Bone marrow (tissue), 2 donors: Measurements from ENCODE around the gene BMPER.

Experiments used
- DNase-seq, 2 donors: peaks; one replicate each; lab custom pipeline; 2025; lab: John Stamatoyannopoulos, UW

BMPER gene

DNA sequence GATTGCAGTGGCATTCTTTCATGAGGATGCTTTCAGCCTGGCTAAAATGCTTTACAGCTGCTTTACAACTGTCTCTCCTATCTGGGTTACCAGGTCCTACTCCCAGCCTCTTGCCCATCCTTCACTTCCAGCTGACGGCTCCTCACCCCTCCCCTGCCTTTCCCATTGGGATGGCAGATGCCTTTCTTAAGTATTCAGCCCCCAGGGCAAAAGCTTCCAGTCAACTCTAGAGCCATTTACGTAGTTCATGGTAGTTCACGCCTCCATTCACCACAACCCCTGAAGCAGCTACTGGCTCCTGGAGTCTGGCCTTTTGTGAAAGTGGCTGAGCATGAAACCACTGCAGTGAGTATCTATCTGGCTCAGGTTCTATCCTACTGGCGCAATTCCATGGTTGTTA is 17.2 kb upstream of the BMPER start:
- no peak for DNase-seq

GRCh38 chr7:33892945-33893344 is 12.4 kb upstream of the BMPER start:
- no peak for DNase-seq

GRCh38 chr7:33893377-33893776 is 12.0 kb upstream of the BMPER start:
- DNase-seq, result no peak

DNA sequence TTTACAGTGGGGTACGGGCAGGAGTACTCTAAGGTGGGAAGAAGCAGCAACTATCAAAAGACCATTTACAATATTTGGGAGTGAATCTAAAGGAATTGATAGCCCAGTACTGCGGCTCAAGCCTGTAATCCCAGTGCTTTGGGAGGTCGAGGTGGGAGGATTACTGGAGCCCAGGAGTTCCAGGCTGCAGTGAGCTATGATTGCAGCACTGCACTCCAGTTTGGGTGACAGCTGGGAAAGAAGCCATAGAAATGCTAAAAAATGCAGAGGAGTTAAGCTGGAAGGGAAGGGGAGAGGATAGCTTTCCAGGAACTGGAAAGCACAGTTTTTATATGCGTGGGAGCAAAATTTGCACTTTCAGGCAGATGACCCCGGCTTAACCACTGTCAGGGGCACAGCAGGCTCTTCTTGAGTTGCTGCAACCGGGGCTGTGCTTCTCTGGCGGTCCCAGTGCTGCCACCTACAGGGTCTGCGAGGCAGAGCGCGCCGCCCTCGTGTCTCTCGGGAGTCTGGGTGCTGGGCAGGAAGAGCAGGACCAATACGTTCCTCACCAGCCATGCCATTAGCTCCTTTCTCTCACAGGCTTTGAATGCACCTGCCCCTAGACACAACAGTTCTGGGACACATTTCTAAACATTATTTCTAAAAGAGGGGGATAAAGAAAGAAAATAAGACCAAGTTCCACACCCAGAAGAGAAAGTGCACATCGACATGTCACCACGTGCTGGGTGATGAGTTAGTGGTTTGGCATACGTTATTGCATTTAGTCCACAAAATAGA is 10.1 kb upstream of the BMPER start:
- DNase-seq, result peak in 1 of 2 donors; percentile 13

DNA sequence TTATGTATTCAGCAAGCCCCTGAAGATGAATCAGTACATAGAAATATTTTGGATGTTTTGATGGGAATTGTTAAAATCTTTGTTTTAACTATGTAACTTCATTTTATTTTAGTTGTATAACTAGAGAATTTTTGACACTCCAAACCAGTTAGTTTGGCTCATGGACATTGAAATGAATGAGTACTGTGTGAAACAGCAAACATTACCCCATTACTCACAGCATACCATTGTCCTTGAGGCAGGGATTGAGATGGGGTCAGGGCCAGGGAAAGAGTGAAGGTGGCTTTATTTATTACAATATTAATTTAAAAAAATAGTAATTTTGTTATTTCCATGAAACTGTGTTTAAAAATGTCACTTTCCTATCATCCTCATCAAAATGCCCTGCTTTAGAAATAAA is 4.8 kb upstream of the BMPER start:
- DNase-seq, result no peak

DNA sequence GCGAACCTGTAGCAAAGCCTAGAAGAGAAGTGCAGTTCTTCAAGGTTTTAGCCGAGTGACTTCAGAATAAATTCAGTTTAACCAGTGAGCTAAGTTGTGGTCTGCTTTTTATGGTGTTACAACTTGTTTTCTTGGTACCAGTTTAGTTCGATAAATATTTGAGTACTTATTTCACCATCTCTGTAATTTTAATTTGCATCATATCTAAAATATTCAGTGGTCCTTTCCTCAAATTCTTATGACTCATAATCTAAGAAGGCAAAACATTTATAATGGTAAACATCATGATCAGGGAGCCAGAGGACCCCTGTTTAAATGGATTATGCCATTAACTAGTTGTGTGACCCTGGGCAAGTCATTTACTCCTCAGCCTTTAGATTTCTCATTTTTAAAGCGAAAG is 4.1 kb upstream of the BMPER start:
- no peak for DNase-seq

- DNase-seq, result no peak
Measured at GRCh38 chr7:33901847-33902246, 3.5 kb upstream of the BMPER start.

GRCh38 chr7:33902746-33903145 is 2.6 kb upstream of the BMPER start:
- no peak for DNase-seq

DNA sequence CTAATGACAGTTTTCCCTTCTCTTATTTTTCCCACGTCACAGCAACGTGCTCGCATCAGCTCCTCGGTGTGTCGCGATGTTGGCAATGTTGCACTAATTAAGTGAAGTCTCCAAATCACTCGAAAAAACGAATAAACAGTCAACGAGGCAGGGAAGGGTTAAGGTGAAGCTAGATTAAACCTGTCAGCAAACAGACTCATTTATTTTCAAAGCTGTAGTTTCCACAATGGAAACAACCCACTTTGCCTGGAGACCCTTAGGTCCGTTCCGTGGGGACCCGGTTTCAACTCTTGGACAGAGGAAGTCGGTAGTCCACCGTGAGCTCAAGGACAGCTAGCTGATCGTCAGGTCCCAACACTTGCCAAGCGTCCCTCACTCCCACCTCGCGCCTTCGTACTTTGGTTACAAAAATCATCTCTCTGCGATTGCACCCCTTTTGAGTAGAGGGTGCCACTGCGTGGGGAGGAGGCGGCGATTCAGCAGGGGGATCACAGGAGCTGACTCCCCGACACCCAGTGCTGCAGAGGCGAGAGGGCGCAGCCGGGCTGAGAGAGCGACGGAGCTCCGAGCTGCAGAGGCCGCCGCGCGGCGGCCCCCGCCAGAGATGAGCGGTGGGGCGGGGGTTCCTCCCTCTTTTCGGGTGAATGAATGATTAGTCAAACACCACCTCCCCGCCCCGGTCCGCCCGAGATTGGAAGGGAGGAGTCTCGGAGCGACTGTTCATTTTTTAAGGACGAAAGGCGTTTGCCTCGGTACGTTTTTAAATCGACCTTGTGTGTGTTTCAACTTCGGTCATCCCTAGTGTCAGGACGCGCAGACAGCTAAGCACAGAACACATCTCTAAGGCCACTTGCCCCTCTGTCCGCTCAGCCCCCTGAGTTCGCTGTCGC is 1.3 kb upstream of the BMPER start:
- no peak for DNase-seq

DNA sequence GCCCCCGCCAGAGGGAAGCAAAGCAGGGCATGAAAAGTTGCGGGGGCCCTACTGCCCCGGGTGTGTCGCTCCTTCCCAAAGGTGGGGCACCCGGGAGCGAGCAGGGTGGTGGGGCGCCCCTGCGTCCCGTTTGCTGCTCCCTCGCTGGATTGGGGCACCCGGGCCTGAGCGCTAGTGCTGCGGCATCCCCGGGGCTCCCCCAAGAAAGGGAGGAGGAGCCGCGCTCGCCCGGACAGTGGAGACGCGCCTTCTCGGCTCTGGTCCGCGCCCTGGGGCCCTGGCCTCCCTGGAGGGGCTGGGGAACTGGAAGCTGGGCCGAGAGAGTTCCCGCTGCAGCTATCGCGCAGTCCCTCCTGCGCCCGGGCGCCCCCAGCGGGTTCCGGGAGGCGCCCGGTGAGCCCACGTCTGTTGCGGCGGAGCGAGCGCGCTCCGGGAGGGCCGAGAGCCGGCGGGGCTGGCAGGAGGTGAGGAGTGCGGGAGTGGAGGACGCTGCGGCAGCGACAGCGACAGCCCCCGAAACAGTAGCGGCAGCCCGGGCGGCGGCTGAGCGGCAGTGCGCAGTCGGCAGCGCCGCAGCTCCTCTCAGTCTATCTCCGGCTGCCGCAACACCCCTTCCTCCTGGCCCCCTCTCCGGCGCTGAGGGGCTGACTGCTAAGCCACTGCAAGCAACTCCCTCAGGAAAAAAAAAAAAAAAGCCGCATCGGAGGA is 504 bp upstream of the BMPER start:
- no peak for DNase-seq

DNA sequence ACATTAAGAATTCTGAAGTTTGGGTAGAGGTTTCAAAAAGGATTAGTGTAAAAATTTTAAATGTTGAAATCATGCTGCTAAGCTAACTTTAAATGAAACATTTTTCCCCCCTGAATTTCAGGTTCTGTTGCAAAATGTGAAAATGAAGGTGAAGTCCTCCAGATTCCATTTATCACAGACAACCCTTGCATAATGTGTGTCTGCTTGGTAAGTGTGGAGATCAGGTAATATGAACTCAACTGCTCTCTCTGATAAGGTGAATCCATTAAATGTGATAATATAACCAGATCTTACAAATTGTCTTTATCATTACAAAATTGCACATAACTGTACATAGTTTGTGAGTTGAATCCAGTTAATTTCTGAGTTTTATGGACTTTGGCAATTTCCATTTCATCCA is 1.4 kb downstream of the BMPER start:
- DNase-seq, result no peak

DNA sequence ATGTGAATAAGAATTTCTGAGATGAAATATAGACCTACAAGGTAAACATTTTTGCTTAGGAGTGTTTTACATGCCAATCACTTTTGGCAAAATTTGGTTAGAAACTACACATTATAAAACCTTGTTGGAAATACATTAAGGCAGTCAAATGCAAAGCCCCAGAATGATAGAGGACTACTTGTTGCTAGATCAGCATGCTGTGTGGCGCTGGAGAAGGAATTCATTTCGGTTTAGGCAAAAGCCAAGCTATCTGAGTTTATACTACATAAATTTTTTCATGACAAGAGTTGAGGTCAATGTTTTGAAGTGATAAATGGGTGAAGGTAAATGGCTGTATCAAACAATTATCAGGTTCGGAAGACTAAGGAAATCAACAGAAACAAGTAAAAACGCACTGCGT is 2.3 kb downstream of the BMPER start:
- no peak for DNase-seq

GRCh38 chr7:33909318-33909717 is 4.0 kb downstream of the BMPER start:
- no peak for DNase-seq

DNA sequence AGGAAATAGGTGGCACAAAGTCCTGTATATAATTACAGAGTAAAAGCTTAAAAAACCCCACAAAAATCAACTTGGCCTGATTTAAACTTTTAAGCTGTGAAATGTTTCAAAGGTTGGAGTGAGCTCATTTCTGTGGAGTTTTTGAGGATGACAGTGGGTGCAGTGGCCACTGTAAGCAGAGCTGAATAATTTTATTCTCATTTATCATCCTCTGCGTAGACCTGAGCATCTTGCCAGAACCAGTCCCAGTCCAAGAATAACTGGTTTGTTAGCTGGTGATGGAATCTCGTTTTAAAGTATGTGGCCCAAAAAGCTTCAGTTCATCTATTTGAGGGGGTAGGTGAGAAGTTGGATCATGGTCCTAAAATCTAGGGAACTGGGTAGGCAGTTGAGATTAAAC is 4.4 kb downstream of the BMPER start:
- DNase-seq, result no peak

DNA sequence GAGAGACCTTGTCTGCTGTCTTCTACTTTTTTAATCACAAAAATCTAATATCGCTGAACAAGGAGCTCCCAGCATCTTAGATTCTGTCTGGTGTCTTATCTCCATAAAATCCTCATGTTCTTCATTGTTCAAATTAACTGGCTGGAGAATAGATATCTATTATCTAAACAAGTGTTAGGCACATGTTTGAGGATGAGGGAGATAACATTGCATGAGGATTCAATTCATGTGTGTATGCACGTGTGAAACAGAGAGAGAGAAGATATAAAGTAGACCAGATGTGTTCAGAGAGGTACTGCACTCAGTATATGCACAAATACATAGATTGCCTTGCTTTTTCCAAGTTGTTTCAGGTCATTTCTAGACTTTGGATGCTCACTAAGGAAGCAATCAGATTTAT is 5.4 kb downstream of the BMPER start:
- no peak for DNase-seq

DNA sequence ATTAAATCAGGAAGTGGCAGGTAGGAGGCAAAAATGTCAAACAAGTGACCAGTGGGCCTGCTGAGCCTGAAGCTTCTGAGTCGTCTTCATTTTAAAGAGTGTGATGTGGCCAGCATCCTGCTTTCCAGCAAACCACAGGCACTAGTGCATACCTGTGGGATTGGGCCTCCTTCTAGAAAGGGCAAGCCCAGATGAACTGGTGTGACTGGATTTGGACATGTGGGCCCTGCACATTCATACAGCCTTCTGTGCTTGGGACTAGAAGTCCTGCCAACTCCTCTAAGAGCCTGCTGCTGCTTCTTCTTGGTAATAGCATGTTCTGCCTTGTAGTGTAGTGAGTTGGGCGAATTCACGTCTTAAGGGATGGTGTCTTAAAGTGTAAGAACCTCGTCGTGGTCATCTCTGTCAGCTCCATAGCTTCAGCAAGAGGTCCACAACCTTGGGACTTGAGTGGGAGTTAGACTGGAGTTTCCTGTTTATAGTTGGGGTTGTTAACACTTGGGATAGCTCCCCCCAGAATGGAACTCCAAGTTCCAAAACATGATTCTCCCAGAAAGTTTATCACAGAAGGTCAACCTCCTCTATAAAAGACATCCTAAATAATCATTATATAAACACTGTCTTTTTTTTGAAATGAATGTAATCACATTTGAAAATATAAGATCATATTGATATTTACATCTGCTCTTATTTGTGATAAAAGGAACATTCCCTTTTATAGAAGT is 11.2 kb downstream of the BMPER start:
- DNase-seq, result no peak

GRCh38 chr7:33917661-33918060 is 12.3 kb downstream of the BMPER start:
- no peak for DNase-seq

DNA sequence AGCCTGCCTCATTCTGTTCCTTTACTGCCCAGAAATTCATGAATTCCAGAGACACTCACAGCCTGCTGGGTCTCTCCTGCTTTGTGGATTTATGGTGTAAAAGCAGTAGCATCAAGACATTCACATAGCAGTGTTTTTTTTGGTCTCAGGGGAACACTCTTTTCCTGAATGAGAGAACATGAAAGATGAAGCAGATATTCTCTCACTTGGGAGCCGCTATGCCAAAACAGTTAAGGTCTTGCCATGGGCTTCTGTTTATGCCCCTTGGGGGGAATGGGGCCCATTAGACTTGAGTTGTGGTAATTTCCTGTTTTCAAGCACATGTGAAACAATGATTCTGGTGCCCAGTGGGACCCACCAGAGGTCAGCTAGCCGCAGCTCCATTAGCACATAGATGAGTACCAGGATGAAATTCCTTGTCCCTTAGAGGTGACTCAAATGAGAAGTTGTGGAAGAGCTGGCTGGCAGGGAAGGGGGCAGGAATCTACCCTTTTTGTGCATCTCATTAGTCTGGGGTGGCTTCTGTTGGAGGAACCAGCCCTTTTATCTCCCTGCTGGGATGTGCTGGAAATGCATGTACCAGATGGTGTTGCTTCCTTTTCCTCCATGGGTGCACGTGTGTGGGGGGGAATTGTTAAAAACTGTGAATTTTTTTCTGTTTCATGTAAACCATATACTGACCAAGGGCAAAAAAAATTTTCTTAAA is 13.3 kb downstream of the BMPER start:
- no peak for DNase-seq

DNA sequence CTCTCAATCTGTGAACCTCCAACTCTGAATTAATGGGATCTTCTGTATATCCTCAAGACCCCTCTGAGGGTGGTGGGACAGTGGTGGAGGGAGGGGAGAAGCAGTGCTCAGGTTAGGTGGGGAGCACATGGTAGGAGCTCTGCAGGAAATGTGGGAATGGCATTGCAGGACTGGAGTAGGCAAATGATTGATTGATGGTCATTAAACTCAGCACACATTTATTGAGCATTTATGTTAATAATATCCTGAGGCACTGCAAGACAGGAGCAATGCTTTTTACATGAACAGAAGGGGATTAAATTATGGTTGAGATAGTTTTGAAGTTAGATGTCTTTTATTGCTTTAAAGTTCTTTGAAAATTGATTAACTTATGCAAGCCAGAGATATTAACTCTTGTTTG is 14.1 kb downstream of the BMPER start:
- no peak for DNase-seq

- no peak for DNase-seq
Measured at GRCh38 chr7:33921216-33921938, 16.0 kb downstream of the BMPER start.

DNA sequence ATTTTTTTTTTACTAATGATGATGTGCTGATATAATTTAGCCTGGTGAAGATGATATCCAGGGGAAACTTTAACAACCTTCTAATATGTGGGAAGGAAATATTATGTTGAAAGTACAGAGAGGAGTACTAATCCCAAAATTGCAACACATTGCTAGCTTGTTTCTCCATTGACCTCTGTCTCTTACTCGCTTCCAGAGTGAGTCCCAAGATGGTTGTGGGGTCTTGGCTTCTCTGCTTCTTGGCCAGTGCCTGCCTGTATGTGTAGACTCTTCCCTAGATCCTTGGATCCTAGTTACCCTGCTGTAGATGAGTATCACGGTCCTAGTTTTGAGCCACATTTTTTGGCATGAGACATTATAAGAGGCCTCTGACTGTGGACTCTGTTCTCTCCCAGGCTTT is 17.5 kb downstream of the BMPER start:
- DNase-seq, result no peak
